PC-3 (cell line): ENCODE data around the gene DNAJB9. TPM values are rescaled to one million over a fixed set of nuclear protein-coding genes. Genes with fewer than 3 reads are reported as not detected.

ENCODE experiments used
- ATAC-seq: fragments of 200-7000 bp; cut with Tn5 transposase; 2 replicates; pipeline ENCODE4 v1.9.1; 2020; ENCODE audit warnings: mild to moderate bottlenecking, moderate library complexity
- BruUV-seq: library from RNA; stranded (reverse); fragments of 400-500 nt; replicated peaks from 2 replicates; lab custom pipeline; 2021; lab: Mats Ljungman, UMichigan
- CTCF ChIA-PET: fragments of 300-600 bp; sonication (Branson Sonifier 250); formaldehyde crosslinking; loops from one replicate; lab custom pipeline; 2022; ENCODE audit warnings: antibody characterized with exemption; lab: Charles Lee
- POLR2A ChIA-PET: fragments of 300-600 bp; sonication (Branson Sonifier 250); formaldehyde crosslinking; loops from one replicate; lab custom pipeline; 2022; ENCODE audit warnings: antibody characterized with exemption; ENCODE audit not compliant: unreplicated experiment; lab: Charles Lee
- DNase-seq: peaks from one replicate; pipeline ENCODE4 v3.0.0-alpha.2; 2015
- H2AFZ ChIP-seq: fragments of 300-600 bp; sonication (generic); 2 replicates; pipeline ENCODE4 v1.6.0; 2016; ENCODE audit warnings: antibody characterized with exemption, low read length
- H3F3A ChIP-seq: fragments of 300-600 bp; sonication (generic); one replicate; pipeline ENCODE4 v1.6.0; 2017; ENCODE audit warnings: antibody characterized with exemption, low read length, control low read depth, mild to moderate bottlenecking; ENCODE audit not compliant: unreplicated experiment
- H3K27ac ChIP-seq: fragments of 300-600 bp; sonication (generic); 2 replicates; pipeline ENCODE4 v1.5.1; 2016; ENCODE audit warnings: mild to moderate bottlenecking, low read length
- H3K27me3 ChIP-seq: fragments of 300-600 bp; sonication (generic); 2 replicates; pipeline ENCODE4 v1.6.1; 2016; ENCODE audit warnings: low read length, mixed read lengths
- H3K36me3 ChIP-seq: fragments of 300-600 bp; sonication (generic); 2 replicates; pipeline ENCODE4 v1.6.1; 2016; ENCODE audit warnings: low read depth, mixed run types, low read length, mixed read lengths
- H3K4me1 ChIP-seq: fragments of 300-600 bp; sonication (generic); 2 replicates; pipeline ENCODE4 v1.5.1; 2016; ENCODE audit warnings: low read length; ENCODE audit not compliant: insufficient read depth
- H3K4me2 ChIP-seq: fragments of 300-600 bp; sonication (generic); 2 replicates; pipeline ENCODE4 v1.6.0; 2016; ENCODE audit warnings: low read length
- H3K4me3 ChIP-seq: fragments of 300-600 bp; sonication (generic); 2 replicates; pipeline ENCODE4 v1.5.1; 2016; ENCODE audit warnings: mild to moderate bottlenecking, low read length, mixed read lengths
- H3K79me2 ChIP-seq: fragments of 300-600 bp; sonication (generic); 2 replicates; pipeline ENCODE4 v1.6.1; 2017; ENCODE audit warnings: low read length, mixed read lengths
- H3K9ac ChIP-seq: fragments of 300-600 bp; sonication (generic); 2 replicates; pipeline ENCODE4 v1.6.0; 2016; ENCODE audit warnings: mild to moderate bottlenecking, low read length
- H3K9me2 ChIP-seq: fragments of 300-600 bp; sonication (generic); replicated peaks from 2 replicates; pipeline ENCODE4 v1.6.1; 2016; ENCODE audit warnings: mixed run types, low read length, mixed read lengths
- H3K9me3 ChIP-seq: fragments of 300-600 bp; sonication (generic); 2 replicates; pipeline ENCODE4 v1.6.1; 2016; ENCODE audit warnings: low read length, mixed read lengths
- H4K20me1 ChIP-seq: fragments of 300-600 bp; sonication (generic); 2 replicates; pipeline ENCODE4 v1.6.1; 2016; ENCODE audit warnings: low read length, mixed read lengths
- CTCF ChIP-seq: fragments of 300-600 bp; sonication (generic); conservative IDR thresholded peaks from 2 replicates; pipeline ENCODE4 v1.5.1; 2017; ENCODE audit warnings: antibody characterized with exemption, low read depth, mild to moderate bottlenecking, low read length
- EZH2 ChIP-seq: fragments of 300-600 bp; sonication (generic); IDR thresholded peaks from one replicate; pipeline ENCODE4 v1.6.1; 2017; ENCODE audit warnings: antibody characterized with exemption, mild to moderate bottlenecking, low read length; ENCODE audit not compliant: unreplicated experiment
- EZH2phosphoT487 ChIP-seq: fragments of 300-600 bp; sonication (generic); IDR thresholded peaks from 2 replicates; pipeline ENCODE4 v1.6.1; 2018; ENCODE audit warnings: mild to moderate bottlenecking, antibody characterized with exemption, low read length, borderline replicate concordance
- intact Hi-C: fragments of 100-400 bp; cut with micrococcal nuclease; formaldehyde crosslinking; loops from 2 replicates; pipeline ENCODE4 v1.9.0; 2023
- total RNA-seq: library from RNA; depleted of rRNA; stranded (reverse); fragments of >200 nt; gene quantifications from 2 replicates; pipeline ENCODE4 v1.2.3, GENCODE V29; 2014

The DNAJB9 gene
- total RNA-seq, 1 experiment from 2014 or later: 24.0 TPM

DNA sequence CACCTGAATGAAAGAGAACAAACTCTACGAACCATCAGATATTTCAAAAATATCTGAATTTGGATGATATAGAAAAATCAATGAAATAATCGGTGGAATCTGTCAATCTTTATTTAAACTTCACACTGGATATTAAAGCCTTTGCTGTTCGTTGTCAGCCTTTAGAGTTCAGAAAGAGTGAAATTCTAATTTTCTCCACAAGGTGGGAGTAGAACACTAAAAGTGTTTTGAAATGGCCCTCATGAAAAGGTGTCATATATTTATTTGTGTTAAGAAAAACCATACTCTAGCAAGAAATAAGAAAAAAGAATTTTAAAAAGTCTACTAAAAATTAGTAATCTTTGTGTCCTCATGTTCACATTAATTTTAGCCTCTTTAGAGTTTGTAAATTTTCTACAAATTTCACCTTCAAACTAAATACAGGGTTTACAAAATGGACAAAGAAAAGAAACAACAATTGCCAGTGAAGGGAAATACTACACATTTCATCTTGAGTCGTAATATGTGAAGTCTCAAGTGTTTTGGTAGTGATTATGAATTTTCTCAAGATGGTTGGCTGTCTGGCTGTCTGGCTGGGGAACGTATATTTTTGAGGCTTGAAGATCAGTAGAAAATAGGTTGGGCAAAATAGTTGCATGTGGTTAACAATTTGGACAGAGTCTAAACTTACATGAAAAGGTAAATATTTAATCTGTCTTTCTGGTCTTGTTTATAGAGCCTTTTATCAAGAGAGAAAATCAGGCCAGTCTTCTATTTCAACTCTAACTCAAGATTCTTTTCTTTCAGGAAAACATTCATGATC is 43.7 kb downstream of the DNAJB9 start:
- H3K36me3 ChIP-seq: no peaks in the 10 kb centered on the region
- intact Hi-C loops: loop anchor here (5.0 kb wide), 2 partner anchors 264 to 1229 kb away; no protein-coding TSS in a partner anchor
- H3K9ac ChIP-seq: no peak overlapping the region
- H3K4me3 ChIP-seq: no peak overlapping the region
- no TSS peak for BruUV-seq
- H3K9me3 ChIP-seq: no peaks in the 10 kb centered on the region
- H3K27ac ChIP-seq: no peak overlapping the region
- no peaks in the 10 kb centered on the region for H4K20me1 ChIP-seq
- H3F3A ChIP-seq: no peaks in the 10 kb centered on the region
- TF ChIP-seq EZH2phosphoT487 (no peak), CTCF (peak; percentile 80)
- H3K27me3 ChIP-seq: no peaks in the 10 kb centered on the region
- CTCF ChIA-PET: no interaction called here
- no peaks in the 10 kb centered on the region for H3K79me2 ChIP-seq
- H3K4me2 ChIP-seq: no peak overlapping the region
- H3K9me2 ChIP-seq: no peaks in the 10 kb centered on the region
- ATAC-seq (peak; percentile 64), DNase-seq (peak; percentile 78)
- POLR2A ChIA-PET: no interaction called here
- no peak overlapping the region for H2AFZ ChIP-seq
- H3K4me1 ChIP-seq: peaks cover 16% of the 10 kb centered on the region

DNA sequence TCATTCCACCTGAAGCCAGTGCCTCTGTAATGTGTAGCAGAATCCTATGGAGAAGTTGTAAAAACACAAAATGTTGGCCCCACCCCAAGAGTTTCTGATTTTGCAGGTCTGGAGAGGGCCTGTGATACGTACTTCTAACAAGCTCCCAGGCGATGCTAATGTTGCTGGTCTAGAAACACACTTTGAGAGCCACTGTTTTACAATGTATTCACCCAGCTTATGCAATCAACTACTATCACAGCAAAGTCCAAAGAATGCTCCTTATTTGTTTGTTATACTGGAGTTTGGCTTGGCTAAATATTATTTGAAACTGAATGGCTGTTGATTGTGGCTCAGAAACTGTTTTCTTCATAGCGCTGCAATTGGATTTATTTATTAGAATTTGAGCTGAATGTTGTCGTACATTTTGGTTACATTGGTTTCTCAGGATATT is 44.3 kb downstream of the DNAJB9 start:
- no peaks in the 10 kb centered on the region for H3K9me2 ChIP-seq
- H3K27ac ChIP-seq: no peak overlapping the region
- no peak for TF ChIP-seq EZH2
- TF ChIP-seq EZH2phosphoT487: no peak
- TF ChIP-seq CTCF: no peak
- no peaks in the 10 kb centered on the region for H3F3A ChIP-seq
- H3K27me3 ChIP-seq: no peaks in the 10 kb centered on the region
- ChIA-PET CTCF (no interaction called here), POLR2A (interaction anchor here (0.7 kb wide), 1 partner anchor 1534 kb away, joined by 3 read pairs; no protein-coding TSS in a partner anchor)
- intact Hi-C loops: loop anchor here (5.0 kb wide), 2 partner anchors 263 to 1228 kb away; no protein-coding TSS in a partner anchor
- no peak overlapping the region for H2AFZ ChIP-seq
- H3K4me2 ChIP-seq: no peak overlapping the region
- H3K9me3 ChIP-seq: no peaks in the 10 kb centered on the region
- DNase-seq (no peak), ATAC-seq (no peak)
- BruUV-seq: no TSS peak
- H3K36me3 ChIP-seq: no peaks in the 10 kb centered on the region
- H4K20me1 ChIP-seq: no peaks in the 10 kb centered on the region
- no peaks in the 10 kb centered on the region for H3K79me2 ChIP-seq
- H3K4me3 ChIP-seq: no peak overlapping the region
- H3K9ac ChIP-seq: no peak overlapping the region
- H3K4me1 ChIP-seq: peaks cover 16% of the 10 kb centered on the region

DNA sequence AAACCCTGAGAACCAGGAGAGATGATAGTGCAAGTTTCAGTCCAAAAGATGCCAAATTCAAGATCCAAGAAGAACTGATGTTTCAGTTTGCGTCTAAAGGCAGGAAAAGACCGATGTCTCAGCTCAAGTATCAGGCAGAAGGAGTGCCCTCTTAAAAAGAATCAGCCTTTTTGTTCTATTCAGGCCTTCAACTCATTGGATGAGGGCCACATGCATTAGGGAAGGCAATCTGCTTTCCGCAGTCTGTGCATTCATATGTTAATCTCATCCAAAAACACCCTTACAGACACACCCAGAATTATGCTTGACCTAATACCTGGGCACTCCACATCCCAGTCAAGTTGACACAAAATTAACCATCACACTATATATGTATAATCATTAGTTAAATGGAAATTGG is 45.2 kb downstream of the DNAJB9 start:
- Histone ChIP-seq H3K9me3 (no peaks in the 10 kb centered on the region), H3K9me2 (no peaks in the 10 kb centered on the region), H3K79me2 (no peaks in the 10 kb centered on the region), H3K4me2 (no peak overlapping the region), H3K36me3 (no peaks in the 10 kb centered on the region), H3K4me3 (no peak overlapping the region), H3K9ac (no peak overlapping the region), H4K20me1 (no peaks in the 10 kb centered on the region), H3F3A (no peaks in the 10 kb centered on the region), H2AFZ (no peak overlapping the region), H3K27me3 (no peaks in the 10 kb centered on the region), H3K4me1 (peaks cover 16% of the 10 kb centered on the region), H3K27ac (no peak overlapping the region)
- intact Hi-C loops: loop anchor here (5.0 kb wide), 2 partner anchors 262 to 1227 kb away; no protein-coding TSS in a partner anchor
- ATAC-seq (no peak), DNase-seq (no peak)
- ChIA-PET CTCF (no interaction called here), POLR2A (interaction anchor here (0.6 kb wide), 1 partner anchor 730 kb away, joined by 4 read pairs; no protein-coding TSS in a partner anchor)
- TF ChIP-seq CTCF (no peak), EZH2 (no peak), EZH2phosphoT487 (no peak)
- BruUV-seq: no TSS peak
